ENCODE data around the gene PARD6B.
"Not testable (repeated sequence)": the region's sequence is repeated elsewhere in the genome, so short reads cannot be mapped to it uniquely, and the experiment has no call there.

Gene PARD6B

GRCh38 chr20:50712771-50713656 is 18.4 kb upstream of the PARD6B start:
- TF ChIP-seq Cebpa-rat (IDR thresholded peaks at IDR 0.05) = no peak
- no peaks in the 10 kb centered on the region for H3K27me3 ChIP-seq
- H3K4me3 ChIP-seq = no peak overlapping the region
- no peaks in the 10 kb centered on the region for H4K20me1 ChIP-seq
- H3K9ac ChIP-seq = no peak overlapping the region
- H3K4me2 ChIP-seq = peak overlapping the region in 3 of 11 experiments; percentile 6 to 28 (median 9); a peak in 3 of 22 replicates
- H3K27ac ChIP-seq = peak overlapping the region in 2 of 11 experiments; percentile 20 to 31; a peak in 5 of 22 replicates
- no peaks in the 10 kb centered on the region for H3K9me3 ChIP-seq (replicated peaks in 1 of 11)
- H3K36me3 ChIP-seq = no peaks in the 10 kb centered on the region
- peaks cover 10 to 45% (median 21%) of the 10 kb centered on the region in 10 experiments; a peak in 19 of 20 replicates for H3K4me1 ChIP-seq

DNA sequence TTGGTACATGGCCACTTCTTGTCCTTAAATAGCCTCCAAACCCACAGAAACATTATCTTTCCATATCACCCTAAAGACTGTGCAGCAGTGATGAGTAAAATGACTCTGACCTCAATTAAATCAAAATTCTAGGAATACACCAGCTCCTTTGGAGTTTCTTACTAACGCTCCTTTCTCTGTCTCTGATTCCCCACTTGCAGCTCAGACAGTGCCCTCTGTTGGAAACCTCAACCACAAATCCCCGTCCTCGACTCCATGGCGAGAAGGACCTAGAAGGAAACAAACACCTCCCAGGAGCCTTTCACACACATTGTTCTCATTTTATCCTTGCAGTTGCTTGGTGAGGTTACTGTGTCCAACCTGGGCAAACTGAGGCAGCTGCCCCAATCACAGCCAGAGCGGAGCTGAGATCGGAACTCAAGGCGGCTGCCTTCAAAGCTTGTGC is 17.7 kb upstream of the PARD6B start:
- no peak overlapping the region for H3K4me3 ChIP-seq
- no peaks in the 10 kb centered on the region for H3K9me3 ChIP-seq (replicated peaks in 1 of 11)
- no peak overlapping the region for H3K27ac ChIP-seq
- peaks cover 10 to 45% (median 24%) of the 10 kb centered on the region in 10 experiments; a peak in 19 of 20 replicates for H3K4me1 ChIP-seq
- H4K20me1 ChIP-seq = no peaks in the 10 kb centered on the region
- H3K27me3 ChIP-seq = no peaks in the 10 kb centered on the region
- 0 out of 22 replicates have a peak overlapping the region, but pooled peaks of 1 of the 11 experiments have one; percentile 1 for H3K4me2 ChIP-seq
- no peak overlapping the region for H3K9ac ChIP-seq
- no peaks in the 10 kb centered on the region for H3K36me3 ChIP-seq
- no peak for TF ChIP-seq Cebpa-rat (IDR thresholded peaks at IDR 0.05)

- not testable (repeated sequence) for H3K4me2 ChIP-seq; H3K9ac ChIP-seq; H3K36me3 ChIP-seq; H3K27ac ChIP-seq; H3K4me3 ChIP-seq; H4K20me1 ChIP-seq; H3K27me3 ChIP-seq; H3K9me3 ChIP-seq (replicated peaks in 1 of 11)
- H3K4me1 ChIP-seq = peaks cover 10 to 44% (median 24%) of the 10 kb centered on the region in 10 experiments; a peak in 19 of 20 replicates
Observed at GRCh38 chr20:50714426-50714825, 17.0 kb upstream of the PARD6B start.

GRCh38 chr20:50715694-50716093 is 15.7 kb upstream of the PARD6B start:
- Histone ChIP-seq H3K4me3 (no peak overlapping the region), H3K27me3 (no peaks in the 10 kb centered on the region), H3K27ac (no peak overlapping the region), H3K9me3 (replicated peaks in 1 of 11) (no peaks in the 10 kb centered on the region), H4K20me1 (no peaks in the 10 kb centered on the region), H3K4me1 (peaks cover 4 to 32% (median 13%) of the 10 kb centered on the region in 10 experiments; a peak in 19 of 20 replicates), H3K9ac (no peak overlapping the region), H3K4me2 (no peak overlapping the region), H3K36me3 (no peaks in the 10 kb centered on the region)
- no peak for TF ChIP-seq Cebpa-rat (IDR thresholded peaks at IDR 0.05)

- Histone ChIP-seq H3K27ac (no peak overlapping the region), H3K27me3 (no peaks in the 10 kb centered on the region), H3K9ac (no peak overlapping the region), H3K4me2 (no peak overlapping the region), H3K36me3 (no peaks in the 10 kb centered on the region), H3K9me3 (replicated peaks in 1 of 11) (no peaks in the 10 kb centered on the region), H4K20me1 (no peaks in the 10 kb centered on the region), H3K4me1 (peaks cover 0 to 24% (median 5%) of the 10 kb centered on the region in 10 experiments; a peak in 7 of 20 replicates), H3K4me3 (no peak overlapping the region)
- no peak for TF ChIP-seq Cebpa-rat (IDR thresholded peaks at IDR 0.05)
Observed at GRCh38 chr20:50716518-50716917, 14.9 kb upstream of the PARD6B start.

GRCh38 chr20:50717312-50717711 is 14.1 kb upstream of the PARD6B start:
- TF ChIP-seq Cebpa-rat (IDR thresholded peaks at IDR 0.05) = no peak
- H3K36me3 ChIP-seq = no peaks in the 10 kb centered on the region
- no peak overlapping the region for H3K4me3 ChIP-seq
- no peak overlapping the region for H3K9ac ChIP-seq
- H3K27ac ChIP-seq = no peak overlapping the region
- H3K9me3 ChIP-seq (replicated peaks in 1 of 11) = no peaks in the 10 kb centered on the region
- peaks cover 0 to 22% (median 7%) of the 10 kb centered on the region in 10 experiments; a peak in 10 of 20 replicates for H3K4me1 ChIP-seq
- H3K4me2 ChIP-seq = no peak overlapping the region
- no peaks in the 10 kb centered on the region for H4K20me1 ChIP-seq
- no peaks in the 10 kb centered on the region for H3K27me3 ChIP-seq

- Histone ChIP-seq H3K27me3 (no peaks in the 10 kb centered on the region), H3K4me2 (no peak overlapping the region), H3K4me3 (no peak overlapping the region), H3K9me3 (replicated peaks in 1 of 11) (no peaks in the 10 kb centered on the region), H3K36me3 (no peaks in the 10 kb centered on the region), H3K9ac (no peak overlapping the region), H3K27ac (no peak overlapping the region), H4K20me1 (no peaks in the 10 kb centered on the region), H3K4me1 (peaks cover 0 to 16% (median 9%) of the 10 kb centered on the region in 10 experiments; a peak in 9 of 20 replicates)
- TF ChIP-seq Cebpa-rat (IDR thresholded peaks at IDR 0.05) = no peak
Observed at GRCh38 chr20:50717974-50718761, 13.2 kb upstream of the PARD6B start.

DNA sequence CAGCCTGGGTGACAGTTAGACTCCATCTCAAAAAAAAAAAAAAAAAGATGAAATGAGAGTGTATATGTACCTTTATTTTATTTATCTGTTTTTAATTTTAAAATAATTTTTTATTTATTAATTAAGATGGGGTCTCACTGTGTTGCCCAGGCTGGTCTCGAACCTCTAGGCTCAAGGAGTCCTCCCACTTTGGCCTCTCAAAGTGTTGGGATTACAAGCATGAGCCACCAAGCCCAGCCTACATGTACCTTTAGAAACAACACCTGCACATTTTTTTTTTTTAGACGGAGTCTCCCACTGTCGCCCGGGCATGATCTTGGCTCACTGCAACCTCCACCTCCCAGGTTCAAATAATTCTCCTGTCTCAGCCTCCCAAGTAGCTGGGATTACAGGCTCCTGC is 12.1 kb upstream of the PARD6B start:
- H3K4me3 ChIP-seq = no peak overlapping the region
- H4K20me1 ChIP-seq = no peaks in the 10 kb centered on the region
- no peak for TF ChIP-seq Cebpa-rat (IDR thresholded peaks at IDR 0.05)
- no peak overlapping the region for H3K9ac ChIP-seq
- H3K36me3 ChIP-seq = no peaks in the 10 kb centered on the region
- no peak overlapping the region for H3K4me2 ChIP-seq
- no peak overlapping the region for H3K27ac ChIP-seq
- peaks cover 0 to 14% (median 9%) of the 10 kb centered on the region in 10 experiments; a peak in 12 of 20 replicates for H3K4me1 ChIP-seq
- H3K9me3 ChIP-seq (replicated peaks in 1 of 11) = no peaks in the 10 kb centered on the region
- no peaks in the 10 kb centered on the region for H3K27me3 ChIP-seq

- Histone ChIP-seq H3K27ac (no peak overlapping the region), H3K9me3 (replicated peaks in 1 of 11) (no peaks in the 10 kb centered on the region), H3K27me3 (no peaks in the 10 kb centered on the region), H3K4me1 (peaks cover 0 to 21% (median 16%) of the 10 kb centered on the region in 10 experiments; a peak in 15 of 20 replicates), H3K4me3 (no peak overlapping the region), H3K9ac (no peak overlapping the region), H3K4me2 (no peak overlapping the region), H3K36me3 (no peaks in the 10 kb centered on the region), H4K20me1 (no peaks in the 10 kb centered on the region)
- no peak for TF ChIP-seq Cebpa-rat (IDR thresholded peaks at IDR 0.05)
Observed at GRCh38 chr20:50720026-50720425, 11.4 kb upstream of the PARD6B start.

All from BLaER1 treated with 17β-estradiol and CSF1 and Interleukin-3, amounts not matched to agents 10 nM and 100 nM (cell line).